Smooth muscle cell (in vitro differentiated cells): ENCODE measurements around the gene PAX5. TPM values are rescaled to one million over a fixed set of nuclear protein-coding genes. Genes with fewer than 3 reads are reported as not detected.
A peak's percentile ranks its signal among the peaks of the same experiment; 100 is the strongest.

Source experiments
- DNase-seq: peaks from one replicate; lab custom pipeline; 2025; ENCODE audit not compliant: unreplicated experiment; lab: John Stamatoyannopoulos, UW
- H2AFZ ChIP-seq: fragments of 200-600 bp; sonication (generic); 2 replicates; pipeline ENCODE4 v1.6.0; 2016; ENCODE audit warnings: antibody characterized with exemption, low read depth, mild to moderate bottlenecking
- H3F3A ChIP-seq: fragments of 200-600 bp; sonication (generic); 2 replicates; pipeline ENCODE4 v1.6.0; 2017; ENCODE audit warnings: antibody characterized with exemption, low read depth
- H3K27ac ChIP-seq: fragments of 200-600 bp; sonication (generic); 2 replicates; pipeline ENCODE4 v1.5.1; 2016; ENCODE audit warnings: low read depth, mild to moderate bottlenecking
- H3K27me3 ChIP-seq: fragments of 200-600 bp; sonication (generic); 2 replicates; pipeline ENCODE4 v1.6.1; 2016; ENCODE audit warnings: low read depth, mild to moderate bottlenecking
- H3K36me3 ChIP-seq: fragments of 200-600 bp; sonication (generic); 2 replicates; pipeline ENCODE4 v1.5.1; 2016; ENCODE audit warnings: low read depth
- H3K4me1 ChIP-seq: fragments of 200-600 bp; sonication (generic); 2 replicates; pipeline ENCODE4 v1.5.1; 2016; ENCODE audit warnings: low read depth
- H3K4me2 ChIP-seq: fragments of 200-600 bp; sonication (generic); 2 replicates; pipeline ENCODE4 v1.6.0; 2016; ENCODE audit warnings: mild to moderate bottlenecking
- H3K4me3 ChIP-seq: fragments of 200-600 bp; sonication (generic); 2 replicates; pipeline ENCODE4 v1.5.1; 2016; ENCODE audit warnings: mild to moderate bottlenecking
- H3K79me2 ChIP-seq: fragments of 200-600 bp; sonication (generic); 2 replicates; pipeline ENCODE4 v1.6.0; 2016; ENCODE audit warnings: low read depth, mild to moderate bottlenecking
- H3K9ac ChIP-seq: fragments of 200-600 bp; sonication (generic); 2 replicates; pipeline ENCODE4 v1.6.0; 2016; ENCODE audit warnings: low read depth
- H3K9me3 ChIP-seq: fragments of 200-600 bp; sonication (generic); replicated peaks from 2 replicates; pipeline ENCODE4 v1.5.1; 2016; ENCODE audit warnings: low read depth
- H4K20me1 ChIP-seq: fragments of 200-600 bp; sonication (generic); 2 replicates; pipeline ENCODE4 v1.6.0; 2016; ENCODE audit warnings: low read depth
- WGBS: methylation state at CpG from one replicate; pipeline ENCODE4 v1.1.7; 2016; ENCODE audit warnings: low lambda C conversion rate; 5-methylcytosine and 5-hydroxymethylcytosine counted together
- polyA plus RNA-seq: library from polyadenylated mRNA; unstranded; fragments of >200 nt; fragmentation: Nextera tagmentation; extraction: Ambion mirVana; gene quantifications from 2 replicates; pipeline ENCODE4 v1.2.1, GENCODE V29; 2016
- total RNA-seq: library from RNA; depleted of rRNA; stranded (reverse); fragments of >200 nt; gene quantifications from 2 replicates; pipeline ENCODE4 v1.2.3, GENCODE V29; 2014
- TF ChIP-seq, protein P1 (sequence below): fragments of 200-600 bp; sonication (generic); IDR thresholded peaks from 2 replicates; pipeline ENCODE4 v1.5.1; 2017; ENCODE audit warnings: borderline replicate concordance, mild to moderate bottlenecking, antibody characterized with exemption; ENCODE audit not compliant: insufficient read depth, poor library complexity, severe bottlenecking

The PAX5 gene
- total and polyA plus RNA-seq, 2 experiments from 2014 or later: 0.09 TPM; not detected in 1

DNA sequence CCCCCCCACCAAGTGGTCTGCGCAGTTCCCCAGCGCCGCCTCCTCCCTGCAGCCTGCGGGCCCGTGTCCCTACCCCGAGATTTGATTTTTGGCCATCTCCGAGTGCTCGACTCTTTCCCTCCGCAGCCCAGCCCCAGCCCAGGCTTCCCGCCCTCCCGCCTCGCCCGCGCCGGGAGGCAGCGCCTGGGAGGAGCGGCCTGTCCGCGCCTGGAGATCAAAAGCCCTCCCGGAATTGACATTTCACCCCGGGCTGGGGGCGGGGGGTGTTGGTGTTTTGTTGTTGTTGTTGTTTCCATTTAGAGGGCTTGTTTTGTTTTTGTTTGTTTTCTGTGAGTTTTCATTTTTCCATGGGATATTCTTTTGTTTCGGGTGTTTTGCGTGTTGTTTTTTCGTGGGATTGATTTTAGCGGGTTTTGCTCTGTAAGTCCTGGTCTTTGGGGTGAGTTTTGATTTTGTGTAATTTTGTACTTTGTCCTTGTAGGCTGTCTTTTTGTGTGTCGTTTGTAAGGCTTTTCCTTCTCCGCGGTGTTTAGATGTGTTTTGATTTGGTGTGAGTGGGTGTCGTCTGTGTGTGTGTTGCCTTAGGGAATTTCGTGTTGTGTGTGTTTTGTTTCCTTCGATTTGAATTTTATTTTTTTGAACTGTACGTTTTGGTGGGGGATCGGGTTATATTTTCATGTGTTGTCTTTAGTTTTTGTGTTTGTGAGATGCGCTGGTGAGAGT lies 1.7 kb upstream of the PAX5 start:
- H4K20me1 ChIP-seq: peaks cover 7% of the 10 kb centered on the region
- no peaks in the 10 kb centered on the region for H3K79me2 ChIP-seq
- H3K9ac ChIP-seq: no peak overlapping the region
- H2AFZ ChIP-seq: no peak overlapping the region
- no peaks in the 10 kb centered on the region for H3K9me3 ChIP-seq
- no peaks in the 10 kb centered on the region for H3K36me3 ChIP-seq
- DNase-seq: no peak
- no peaks in the 10 kb centered on the region for H3F3A ChIP-seq
- H3K4me3 ChIP-seq: peak overlapping the region; percentile 61
- H3K27ac ChIP-seq: no peak overlapping the region
- peak overlapping the region; percentile 97 for H3K4me2 ChIP-seq
- peaks cover 55% of the 10 kb centered on the region for H3K4me1 ChIP-seq
- 2% methylated on average over 34 of the region's 35 CpGs for WGBS
- TF ChIP-seq, protein P1, sequence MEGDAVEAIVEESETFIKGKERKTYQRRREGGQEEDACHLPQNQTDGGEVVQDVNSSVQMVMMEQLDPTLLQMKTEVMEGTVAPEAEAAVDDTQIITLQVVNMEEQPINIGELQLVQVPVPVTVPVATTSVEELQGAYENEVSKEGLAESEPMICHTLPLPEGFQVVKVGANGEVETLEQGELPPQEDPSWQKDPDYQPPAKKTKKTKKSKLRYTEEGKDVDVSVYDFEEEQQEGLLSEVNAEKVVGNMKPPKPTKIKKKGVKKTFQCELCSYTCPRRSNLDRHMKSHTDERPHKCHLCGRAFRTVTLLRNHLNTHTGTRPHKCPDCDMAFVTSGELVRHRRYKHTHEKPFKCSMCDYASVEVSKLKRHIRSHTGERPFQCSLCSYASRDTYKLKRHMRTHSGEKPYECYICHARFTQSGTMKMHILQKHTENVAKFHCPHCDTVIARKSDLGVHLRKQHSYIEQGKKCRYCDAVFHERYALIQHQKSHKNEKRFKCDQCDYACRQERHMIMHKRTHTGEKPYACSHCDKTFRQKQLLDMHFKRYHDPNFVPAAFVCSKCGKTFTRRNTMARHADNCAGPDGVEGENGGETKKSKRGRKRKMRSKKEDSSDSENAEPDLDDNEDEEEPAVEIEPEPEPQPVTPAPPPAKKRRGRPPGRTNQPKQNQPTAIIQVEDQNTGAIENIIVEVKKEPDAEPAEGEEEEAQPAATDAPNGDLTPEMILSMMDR: no peak
- peaks cover 100% of the 10 kb centered on the region for H3K27me3 ChIP-seq

GRCh38 chr9:37034938-37035647 lies 1.0 kb upstream of the PAX5 start:
- peaks cover 100% of the 10 kb centered on the region for H3K27me3 ChIP-seq
- H3K79me2 ChIP-seq: no peaks in the 10 kb centered on the region
- no peak overlapping the region for H3K9ac ChIP-seq
- peak overlapping the region; percentile 97 for H3K4me2 ChIP-seq
- H3K9me3 ChIP-seq: no peaks in the 10 kb centered on the region
- no peak for DNase-seq
- H2AFZ ChIP-seq: no peak overlapping the region
- H3K36me3 ChIP-seq: no peaks in the 10 kb centered on the region
- 2% methylated on average over 26 of the region's 27 CpGs for WGBS
- no peak overlapping the region for H3K27ac ChIP-seq
- peaks cover 7% of the 10 kb centered on the region for H4K20me1 ChIP-seq
- TF ChIP-seq, protein P1: no peak
- H3K4me1 ChIP-seq: peaks cover 50% of the 10 kb centered on the region
- no peaks in the 10 kb centered on the region for H3F3A ChIP-seq
- H3K4me3 ChIP-seq: no peak overlapping the region

- Histone ChIP-seq H3K9me3 (no peaks in the 10 kb centered on the region), H3K27me3 (peaks cover 100% of the 10 kb centered on the region), H4K20me1 (peaks cover 7% of the 10 kb centered on the region), H2AFZ (no peak overlapping the region), H3K4me2 (peak overlapping the region; percentile 89), H3K27ac (no peak overlapping the region), H3K36me3 (no peaks in the 10 kb centered on the region), H3K9ac (no peak overlapping the region), H3F3A (no peaks in the 10 kb centered on the region), H3K4me3 (peak overlapping the region; percentile 45), H3K4me1 (peaks cover 52% of the 10 kb centered on the region), H3K79me2 (no peaks in the 10 kb centered on the region)
- 2% methylated on average over 56 of the region's 56 CpGs for WGBS
- no peak for DNase-seq
- TF ChIP-seq, protein P1: peak; percentile 19
Observed at GRCh38 chr9:37034305-37034937, 353 bp upstream of the PAX5 start.
